ENCODE measurements around the gene CPN2.

Gene CPN2, protein sequence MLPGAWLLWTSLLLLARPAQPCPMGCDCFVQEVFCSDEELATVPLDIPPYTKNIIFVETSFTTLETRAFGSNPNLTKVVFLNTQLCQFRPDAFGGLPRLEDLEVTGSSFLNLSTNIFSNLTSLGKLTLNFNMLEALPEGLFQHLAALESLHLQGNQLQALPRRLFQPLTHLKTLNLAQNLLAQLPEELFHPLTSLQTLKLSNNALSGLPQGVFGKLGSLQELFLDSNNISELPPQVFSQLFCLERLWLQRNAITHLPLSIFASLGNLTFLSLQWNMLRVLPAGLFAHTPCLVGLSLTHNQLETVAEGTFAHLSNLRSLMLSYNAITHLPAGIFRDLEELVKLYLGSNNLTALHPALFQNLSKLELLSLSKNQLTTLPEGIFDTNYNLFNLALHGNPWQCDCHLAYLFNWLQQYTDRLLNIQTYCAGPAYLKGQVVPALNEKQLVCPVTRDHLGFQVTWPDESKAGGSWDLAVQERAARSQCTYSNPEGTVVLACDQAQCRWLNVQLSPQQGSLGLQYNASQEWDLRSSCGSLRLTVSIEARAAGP

DNA sequence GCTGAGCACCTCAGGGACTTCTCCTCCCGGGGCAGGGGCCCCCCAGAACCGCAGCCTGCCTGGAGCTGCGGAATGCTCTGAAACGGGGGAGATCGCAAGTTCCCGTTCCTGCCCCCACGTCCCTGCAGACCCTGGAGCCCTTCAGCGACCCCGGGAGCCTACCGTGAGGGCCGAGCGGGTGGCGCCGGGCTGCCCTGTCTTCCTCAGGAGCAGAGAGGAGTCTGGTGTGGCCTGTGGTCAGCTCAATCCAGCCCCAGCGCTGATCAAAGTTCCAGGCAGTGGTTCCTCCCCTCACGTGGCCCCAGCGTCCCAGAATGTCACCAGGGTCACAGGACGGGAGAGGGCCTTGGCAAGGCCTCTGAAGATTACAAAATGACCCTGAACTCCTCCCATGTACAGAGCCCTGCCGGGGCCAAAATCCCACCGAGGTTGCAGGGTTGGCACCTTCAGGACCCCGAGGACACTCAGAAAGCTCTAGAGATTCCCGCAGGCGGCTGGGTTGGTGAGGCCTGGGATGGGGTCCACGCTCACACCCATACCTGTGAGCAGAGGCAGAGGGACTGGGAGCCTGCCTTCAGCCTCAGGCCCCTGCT, at the start of gene CPN2:
Gene CPN2 (minus strand): TSS at position 249 of the 593 bp plus-strand sequence. CDS start 8,626 bp downstream, outside the sequence.
- no peak for DNase-seq

DNA sequence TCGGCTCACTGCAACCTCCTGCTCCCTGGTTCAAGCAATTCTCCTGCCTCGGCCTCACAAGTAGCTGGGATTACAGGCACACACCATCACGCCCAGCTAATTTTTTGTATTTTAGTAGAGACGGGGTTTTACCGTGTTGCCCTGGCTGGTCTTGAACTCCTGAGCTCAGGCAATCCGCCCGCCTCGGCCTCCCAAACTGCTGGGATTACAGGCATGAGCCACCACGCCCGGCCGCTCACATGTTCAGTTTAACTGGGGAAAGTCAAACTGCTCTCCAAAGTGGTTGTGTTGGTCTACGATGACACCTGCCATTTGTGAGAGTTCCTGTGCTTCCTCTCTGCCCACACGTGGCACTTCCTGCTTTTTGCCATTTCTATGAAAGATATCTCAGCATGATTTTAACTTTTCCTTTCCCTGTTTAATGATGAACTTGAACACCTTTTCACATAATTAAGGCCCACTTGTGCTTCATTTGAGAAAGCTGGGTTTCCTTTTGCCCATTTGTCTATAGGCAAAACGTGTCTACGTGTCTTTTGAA, 48.8 kb upstream of the CPN2 start:
- no peak for DNase-seq

DNA sequence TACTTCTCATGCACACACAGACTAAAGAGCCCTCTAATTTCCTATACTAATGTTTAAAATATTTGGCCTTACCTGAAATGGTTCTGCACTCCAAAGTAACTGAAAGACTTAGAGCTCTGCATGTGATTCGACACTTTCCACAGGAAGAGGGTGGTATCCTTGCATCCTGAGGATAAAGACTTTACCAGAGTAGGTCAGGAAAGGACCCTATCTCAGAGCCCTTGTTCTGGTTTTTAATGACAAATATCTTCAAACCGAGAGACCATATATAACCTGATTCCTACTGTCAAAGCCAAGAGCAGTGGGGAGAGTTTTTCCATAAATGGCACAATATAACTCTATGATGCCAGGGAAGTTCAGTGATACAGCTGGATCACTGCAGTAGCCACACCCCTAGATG, 48.0 kb upstream of the CPN2 start, which contains the start of gene GP5:
Gene GP5 (minus strand): TSS at position 101 of the 400 bp plus-strand sequence. CDS start 984 bp downstream, outside the sequence.
- DNase-seq, result no peak

DNA sequence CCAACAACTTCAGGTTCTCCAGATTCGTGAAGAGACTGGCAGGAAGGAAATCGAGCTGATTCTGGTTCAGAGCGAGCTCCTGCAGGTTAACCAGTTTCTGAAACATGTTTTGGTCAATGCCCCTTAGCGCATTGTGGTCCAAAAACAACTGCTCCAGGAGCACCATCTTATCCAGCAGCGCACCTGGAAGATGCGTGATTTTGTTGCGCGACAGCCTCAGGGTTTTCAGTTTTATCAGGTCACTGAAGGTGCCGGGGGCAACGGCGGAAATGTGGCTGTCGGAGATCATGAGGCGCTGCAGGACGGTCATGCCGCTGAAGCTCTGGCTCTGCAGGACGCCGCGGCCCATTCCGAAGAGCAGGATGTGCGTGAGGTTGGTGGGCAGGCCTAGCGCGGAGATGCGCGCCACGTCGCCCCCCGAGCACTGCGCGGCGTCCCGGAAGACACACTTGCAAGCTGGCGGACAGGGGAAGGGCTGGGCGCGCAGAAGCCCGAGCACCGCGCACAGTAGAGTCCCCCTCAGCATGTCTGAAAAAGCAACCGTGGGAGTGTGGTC, 46.7 kb upstream of the CPN2 start:
- DNase-seq, result no peak

DNA sequence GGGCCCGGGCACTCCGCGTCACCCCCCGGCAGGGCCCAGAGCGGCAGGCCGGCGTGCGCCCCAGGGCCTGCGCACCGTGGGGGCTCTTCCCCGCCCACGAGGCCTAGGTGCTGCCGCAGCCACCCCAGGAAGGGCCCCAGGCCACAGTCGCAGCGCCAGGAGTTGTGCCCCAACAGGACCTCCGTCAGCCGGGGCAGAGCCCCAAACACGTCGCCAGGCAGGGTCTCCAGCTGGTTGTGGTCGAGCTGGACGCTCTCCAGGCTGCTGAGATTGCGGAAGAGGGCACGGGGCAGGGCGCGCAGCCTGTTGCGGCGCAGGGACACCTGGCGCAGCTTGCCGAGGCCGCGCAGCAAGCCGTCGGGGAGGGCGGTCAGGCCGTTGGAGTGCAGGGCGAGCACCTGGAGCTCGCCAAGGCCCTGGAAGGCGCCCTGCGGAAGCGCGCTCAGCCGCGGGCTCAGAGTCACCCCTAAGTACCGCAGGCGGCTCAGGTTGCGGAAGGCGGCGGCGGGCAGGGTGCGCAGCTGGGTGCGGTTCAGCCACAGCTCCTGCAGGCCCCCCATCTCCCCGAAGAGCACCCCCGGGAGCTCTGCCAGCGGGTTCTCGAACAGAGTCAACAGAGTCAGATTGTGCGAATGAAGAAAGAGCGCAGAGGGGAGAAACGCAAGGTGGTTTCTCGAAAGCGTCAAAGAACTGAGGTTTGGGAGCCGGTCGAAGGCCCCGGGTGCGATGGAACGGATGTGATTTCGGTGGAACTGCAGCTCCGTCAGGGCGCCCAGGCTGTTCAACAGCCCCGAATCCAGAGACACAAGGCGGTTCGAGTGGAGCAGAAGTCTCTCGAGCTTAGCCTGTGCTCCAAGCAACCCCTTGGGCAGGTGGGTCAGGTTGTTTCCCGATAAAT, 46.0 kb upstream of the CPN2 start:
- no peak for DNase-seq

DNA sequence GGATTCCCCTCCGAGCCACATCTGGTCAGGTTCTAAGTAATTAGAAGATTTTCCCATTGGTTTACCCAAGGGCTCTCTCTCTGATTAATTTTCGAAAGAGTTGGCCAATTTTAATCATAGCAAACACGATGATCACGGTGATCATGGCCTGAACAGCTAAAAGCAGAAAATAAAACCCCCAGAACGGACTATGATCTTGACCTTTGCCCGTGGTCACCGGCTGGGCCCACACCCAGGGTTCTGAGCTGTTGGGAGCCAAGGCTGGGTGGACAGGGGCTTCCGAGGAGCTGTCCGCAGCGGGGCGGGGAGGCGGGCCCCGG, 45.4 kb upstream of the CPN2 start:
- no peak for DNase-seq

DNA sequence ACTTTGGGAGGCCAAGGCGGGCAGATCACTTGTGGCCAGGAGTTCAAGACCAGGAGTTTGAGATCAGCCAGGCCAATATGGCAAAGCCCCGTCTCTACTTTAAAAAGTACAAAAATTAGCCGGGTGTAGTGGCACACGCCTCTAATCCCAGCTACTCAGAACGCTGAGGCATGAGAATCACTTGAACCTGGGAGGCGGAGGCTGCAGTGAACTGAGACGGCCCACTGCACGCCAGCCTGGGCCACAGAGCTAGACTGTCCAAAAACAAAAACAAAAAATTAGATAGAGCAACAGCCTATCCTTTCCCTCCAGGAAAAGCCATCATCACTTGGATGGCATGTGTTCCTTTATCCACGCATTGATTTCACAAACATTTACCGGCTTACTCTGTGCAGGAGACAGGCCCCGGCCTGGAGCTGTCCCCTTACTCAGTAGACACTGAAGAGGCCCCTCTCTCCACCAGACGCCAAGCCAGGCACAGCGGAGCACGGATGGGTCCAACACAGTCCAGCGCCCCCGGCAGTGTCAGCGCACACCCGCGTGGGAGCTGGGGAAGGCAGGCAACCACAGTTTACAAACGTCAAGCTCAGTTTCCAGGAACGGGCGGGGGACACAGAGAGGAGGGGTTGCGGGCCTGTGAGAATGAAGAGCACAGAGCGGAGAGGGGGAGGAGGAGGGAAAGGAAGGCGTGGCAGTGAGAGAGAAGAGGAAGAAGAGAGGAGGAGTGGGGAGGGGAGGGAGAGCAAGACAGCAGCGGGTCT, 44.8 kb upstream of the CPN2 start:
- no peak for DNase-seq

DNA sequence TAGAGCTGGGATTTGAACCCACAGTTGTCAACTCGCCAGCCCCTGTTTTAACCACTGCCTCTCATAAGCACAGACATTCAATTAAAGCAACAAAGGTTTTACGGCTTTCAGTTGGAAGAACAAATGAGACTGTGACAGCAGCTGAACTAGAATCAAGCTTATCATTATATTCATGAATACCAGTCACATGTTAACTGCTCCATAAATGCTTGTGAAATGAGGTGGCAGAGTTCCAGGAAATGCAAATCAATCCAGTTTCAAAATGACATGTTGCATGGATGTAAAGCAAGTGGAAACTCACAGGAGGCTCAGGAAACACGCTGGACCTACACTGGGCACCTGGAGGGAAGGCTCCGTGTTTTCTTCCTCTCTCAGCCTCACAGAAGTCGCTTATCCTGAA, 44.1 kb upstream of the CPN2 start:
- DNase-seq, result peak; percentile 34

DNA sequence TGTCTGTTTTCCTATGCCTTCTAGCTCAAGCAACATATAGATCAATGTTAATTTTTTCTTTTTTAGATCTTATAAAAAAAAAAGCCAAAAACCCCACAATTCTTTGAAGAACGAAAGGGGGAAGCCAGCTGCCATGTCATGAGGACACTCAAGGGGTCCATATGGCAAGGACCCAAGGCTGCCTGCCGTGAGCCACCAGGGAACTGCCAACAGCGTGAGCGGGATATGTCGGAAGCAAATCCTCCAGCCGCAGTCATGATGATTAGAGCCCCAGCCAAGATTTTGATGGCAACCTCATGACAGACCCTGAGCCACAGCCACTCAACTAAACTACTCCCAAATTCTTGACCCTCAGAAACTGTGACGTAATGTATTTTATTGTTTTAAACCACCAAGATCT, 41.4 kb upstream of the CPN2 start:
- no peak for DNase-seq

DNA sequence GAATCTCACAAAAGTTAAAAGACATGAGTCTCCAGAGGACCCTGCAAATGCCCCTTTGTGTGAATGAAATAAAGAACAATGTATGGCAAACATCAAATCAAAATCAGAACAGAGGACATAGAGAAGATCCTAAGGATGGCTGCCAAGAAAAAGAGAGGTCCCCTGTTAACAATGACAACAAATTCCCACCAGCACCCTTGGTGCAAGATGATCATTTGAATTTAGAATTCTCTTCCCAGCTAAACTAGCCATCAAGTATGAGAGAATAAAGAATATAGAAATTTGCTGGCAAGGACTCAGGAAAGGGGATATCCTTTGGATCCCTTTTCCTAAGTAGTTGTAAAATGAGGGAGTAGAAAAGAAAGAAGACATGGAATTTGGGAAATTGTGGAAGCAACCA, 39.7 kb upstream of the CPN2 start:
- DNase-seq, result no peak

DNA sequence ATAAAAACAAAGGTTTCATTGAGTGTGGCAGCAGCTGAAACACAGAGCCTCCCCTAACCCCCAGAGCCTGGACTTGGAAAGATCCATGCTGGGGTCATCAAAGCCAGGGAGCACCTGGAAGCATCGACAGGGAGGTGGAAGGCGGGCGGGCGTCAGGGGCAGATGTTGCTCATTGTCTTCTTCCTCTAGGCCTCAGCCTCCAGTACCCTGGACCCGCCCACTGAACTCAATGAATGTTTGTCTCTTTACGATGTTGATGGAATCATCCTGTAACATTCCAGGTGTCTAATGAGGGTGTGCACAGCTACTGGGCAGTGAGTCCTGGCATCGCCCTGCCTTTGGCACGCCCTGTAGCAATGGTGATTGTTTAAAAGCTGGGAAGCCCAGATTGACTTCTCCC, 38.1 kb upstream of the CPN2 start:
- DNase-seq, result no peak

DNA sequence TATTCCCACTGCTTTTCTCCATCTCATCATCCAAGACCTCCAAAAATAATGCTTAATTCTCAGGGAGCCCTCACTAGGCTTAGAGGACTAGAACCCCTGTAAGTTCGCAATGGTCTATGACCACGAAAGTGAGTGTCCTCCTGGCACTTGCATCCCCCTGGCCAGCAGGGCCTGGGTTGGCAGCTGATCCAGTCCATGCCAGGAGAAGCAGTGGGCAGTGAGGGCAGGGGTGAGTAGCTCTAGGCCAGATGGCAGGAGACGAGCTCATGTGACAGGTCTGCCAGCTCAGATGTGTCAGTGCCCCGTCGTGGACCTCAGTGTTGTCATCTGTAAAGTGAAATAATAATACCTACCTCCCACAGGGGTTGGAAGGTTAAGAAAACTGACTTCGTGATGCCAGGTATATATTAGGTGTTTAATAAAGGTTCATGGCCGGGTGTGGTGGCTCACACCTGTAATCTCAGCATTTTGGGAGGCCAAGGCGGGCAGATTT, 36.8 kb upstream of the CPN2 start:
- no peak for DNase-seq

DNA sequence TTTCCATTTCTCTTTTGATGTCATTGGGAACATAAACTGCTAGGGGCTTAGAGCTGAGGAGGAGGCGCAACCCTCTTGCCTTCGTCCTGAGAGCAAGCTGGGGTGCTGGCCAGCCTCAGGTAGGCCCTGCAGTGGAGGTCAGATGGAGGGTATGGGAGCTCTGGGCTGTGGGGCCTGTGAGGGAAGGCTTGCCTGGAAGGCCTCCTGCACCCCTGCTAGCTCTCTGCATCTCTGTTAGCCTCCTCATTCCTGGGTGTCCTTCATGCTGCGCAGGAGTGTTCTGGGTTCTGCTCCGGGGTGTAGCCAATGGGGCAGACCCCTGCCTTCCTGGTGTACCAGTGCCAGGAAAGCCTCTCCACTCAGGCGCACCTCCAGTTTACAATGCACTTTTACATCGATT, 36.1 kb upstream of the CPN2 start:
- DNase-seq, result no peak

DNA sequence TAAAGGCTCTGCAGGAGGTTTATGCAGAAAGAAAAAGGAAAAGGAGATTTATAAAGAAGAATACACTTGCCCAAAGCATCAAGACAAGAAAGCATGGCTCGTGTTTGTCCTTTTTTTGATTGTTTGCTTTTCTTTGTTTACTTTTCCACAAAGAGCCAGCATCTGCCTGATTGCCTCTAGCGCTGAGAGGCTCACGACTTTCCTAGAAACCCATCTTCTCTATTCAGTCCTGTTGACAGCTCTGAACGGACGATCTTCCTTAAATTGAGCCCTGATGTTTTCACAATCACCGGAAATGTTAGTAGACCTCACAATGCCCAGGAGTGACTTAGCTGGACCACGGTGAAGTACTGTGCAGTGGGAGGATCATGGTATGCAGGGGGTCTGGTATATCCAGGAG, 35.5 kb upstream of the CPN2 start:
- DNase-seq, result peak; percentile 38

DNA sequence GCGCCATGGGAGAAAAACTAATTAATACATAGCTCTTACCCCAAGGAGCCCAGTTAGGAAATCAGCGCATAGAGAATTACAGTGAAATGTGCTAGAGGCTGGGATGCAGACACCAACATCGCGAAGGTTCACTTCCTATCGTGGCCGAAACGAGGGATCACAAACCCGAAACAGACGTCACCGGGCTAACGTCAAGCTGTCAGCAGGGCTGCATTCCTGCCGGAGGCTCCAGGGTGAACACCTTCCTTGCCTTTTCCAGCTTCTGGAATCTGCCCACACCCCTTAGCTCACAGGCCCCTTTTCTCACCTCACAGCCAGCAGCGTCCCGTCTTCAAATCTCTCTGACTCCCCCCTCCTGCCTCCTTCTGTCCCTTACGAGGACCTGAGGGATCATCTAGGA, 34.9 kb upstream of the CPN2 start:
- DNase-seq, result no peak

DNA sequence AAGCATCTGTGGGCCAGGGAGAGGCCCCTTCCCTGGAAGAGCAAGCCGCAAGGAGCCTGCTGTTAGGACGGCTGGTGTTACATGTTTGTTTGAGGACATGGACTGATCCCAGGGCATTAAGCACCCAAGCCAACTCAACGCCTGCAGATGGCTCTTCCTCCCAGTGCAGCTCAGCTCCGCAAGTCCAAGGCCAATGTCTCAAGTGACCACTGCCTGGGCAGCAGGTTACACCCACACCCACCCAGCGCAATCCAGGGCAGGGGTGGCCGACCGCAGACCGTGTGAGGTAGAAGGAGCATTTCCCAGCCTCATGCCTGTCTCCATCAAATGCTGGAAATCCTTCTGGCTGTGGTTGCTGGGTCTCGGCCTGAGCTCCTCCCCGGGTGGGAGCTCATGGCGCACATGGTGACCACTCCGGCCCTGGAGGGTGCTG, 33.5 kb upstream of the CPN2 start:
- DNase-seq, result no peak

DNA sequence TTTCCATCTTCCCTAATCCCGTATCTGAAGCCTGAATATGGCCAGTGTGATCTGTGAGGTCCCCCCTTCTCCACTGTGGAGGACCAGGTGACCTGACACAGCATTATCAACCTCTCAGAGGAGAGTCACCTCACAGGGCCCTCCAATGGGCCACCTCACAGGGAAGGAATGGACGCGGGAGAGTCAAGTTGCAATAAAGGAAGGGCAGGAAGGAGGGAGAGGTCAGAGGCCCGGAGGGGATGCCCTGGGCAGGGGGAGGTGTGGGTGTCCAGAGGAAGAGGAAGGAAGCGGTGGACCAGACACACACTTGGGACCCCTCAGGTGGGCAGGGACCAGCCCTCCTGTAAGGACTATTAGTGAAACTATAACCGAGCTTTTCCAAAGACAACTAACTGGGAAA, 33.0 kb upstream of the CPN2 start:
- DNase-seq, result no peak

DNA sequence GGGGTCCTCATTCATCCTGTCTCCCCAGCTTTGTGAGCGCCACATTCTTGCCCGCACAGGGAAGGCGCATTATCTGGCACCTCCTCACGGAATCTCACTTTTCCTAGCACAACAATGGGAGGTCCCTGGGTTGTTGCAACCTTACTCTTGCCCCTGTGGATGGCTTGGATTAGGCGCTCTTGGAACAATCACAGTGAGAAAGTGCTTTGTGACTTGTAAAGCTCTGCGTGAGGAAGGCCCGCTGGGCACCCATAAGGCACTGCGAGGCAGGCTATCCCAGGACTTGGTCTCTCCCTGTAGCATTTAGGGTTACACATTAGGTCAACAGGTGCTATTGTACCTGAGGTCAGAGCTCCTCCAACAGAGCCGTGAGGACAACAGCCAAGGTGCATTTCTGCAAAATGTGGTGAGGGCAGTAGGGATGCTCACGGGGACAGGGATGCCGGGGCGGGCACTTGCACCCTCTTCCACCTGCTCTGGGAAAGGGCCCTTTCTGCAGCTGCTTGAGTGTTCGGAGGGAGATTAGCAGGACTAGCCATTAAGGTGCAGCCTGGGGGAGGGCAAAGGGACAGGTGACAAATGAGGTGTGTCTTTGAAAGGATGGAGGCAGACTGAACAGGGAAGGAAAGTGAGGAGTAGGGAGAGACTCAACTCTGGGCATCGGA, 32.3 kb upstream of the CPN2 start:
- no peak for DNase-seq

DNA sequence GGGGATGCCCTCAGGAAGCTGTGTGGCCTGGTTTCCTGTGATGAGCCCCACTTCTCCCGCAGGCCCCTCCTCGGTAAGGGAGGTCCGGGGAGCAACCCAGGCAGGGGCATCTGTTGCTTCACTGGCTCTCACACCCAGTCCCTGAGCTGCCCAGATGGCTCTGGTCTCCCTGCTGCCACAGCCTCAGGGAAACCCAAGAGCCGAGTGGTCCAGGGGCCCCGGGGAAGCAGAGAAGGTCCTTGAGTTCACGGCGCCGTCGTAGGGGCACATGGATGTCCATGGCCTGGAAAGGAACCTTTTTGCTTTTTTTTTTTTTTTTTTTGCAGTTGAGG, 31.7 kb upstream of the CPN2 start:
- DNase-seq, result no peak

DNA sequence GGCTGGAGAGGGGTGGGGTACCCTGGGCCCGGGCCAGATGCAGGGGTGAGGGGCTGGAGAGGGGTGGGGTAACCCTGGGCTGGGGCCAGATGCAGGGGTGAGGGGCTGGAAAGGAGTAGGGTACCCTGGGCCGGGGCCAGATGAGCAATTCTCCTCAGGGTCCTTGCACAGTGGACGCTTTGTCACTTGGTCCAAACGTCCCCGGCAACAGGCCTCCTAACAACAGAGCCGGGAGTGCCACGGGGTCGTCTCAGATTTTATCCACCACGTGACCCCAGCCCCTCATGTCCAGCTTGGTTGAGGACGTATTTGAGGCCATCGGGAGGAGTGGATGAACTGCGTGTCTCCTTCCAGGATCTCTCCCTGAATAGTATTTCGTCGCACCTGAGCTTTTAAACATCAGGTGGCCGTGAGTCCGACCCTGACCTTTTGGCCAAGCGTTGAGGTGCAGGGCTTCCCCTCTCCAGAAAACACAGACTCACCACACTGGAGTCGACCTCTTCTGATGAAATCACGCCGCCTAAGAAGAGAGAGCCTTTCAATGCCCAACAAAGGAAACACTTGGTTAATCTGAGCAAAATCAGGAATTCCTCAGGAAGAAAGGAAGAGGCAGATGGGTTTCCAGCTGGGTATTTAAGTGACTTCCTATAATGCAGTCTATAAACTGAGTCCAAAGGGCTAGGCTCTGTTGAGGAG, 31.2 kb upstream of the CPN2 start:
- DNase-seq, result no peak

DNA sequence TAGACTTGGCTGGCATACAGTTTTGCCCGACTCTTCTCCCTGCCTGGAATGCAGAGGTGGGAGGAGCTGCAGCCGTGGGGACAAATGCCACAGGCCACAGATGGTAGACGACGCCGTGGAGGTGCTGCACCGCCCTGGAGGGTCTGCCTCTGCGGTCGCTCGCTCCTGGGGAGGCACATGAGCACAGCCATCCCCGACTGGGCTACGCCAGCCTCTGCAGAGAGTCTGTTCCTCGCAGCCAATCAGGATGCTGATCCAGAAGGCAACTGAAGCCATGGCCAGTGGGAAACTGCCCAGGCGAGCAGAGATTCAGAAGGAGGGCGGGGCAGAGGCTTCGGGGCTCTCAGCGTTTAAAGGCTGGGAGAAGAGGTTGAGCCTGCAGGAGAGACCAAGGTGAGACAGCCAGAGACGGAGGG, 30.3 kb upstream of the CPN2 start:
- no peak for DNase-seq

All from NCI-H1092 treated with DMSO at 0.1 percent for 48 hours (cell line).